ENCODE data around the gene HCN1.

DNA sequence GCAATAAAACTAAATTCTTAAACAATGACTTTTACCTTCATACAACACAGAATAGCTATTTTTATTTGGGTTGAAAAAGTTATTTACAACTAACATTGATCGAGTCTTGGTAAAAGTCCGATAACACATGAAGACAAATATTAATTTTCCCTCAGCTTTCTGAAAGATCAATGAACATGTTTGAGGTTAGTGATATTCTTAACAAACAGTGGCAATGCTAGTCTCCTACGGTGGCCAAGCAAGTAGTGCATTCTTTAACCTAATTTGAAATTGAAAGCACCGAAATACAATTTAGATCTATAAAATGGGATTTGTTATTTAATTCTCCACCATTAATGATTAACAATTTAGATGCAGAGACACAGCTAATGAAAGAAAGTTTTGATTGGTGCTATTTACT lies 435.1 kb downstream of the HCN1 start:
- TF ChIP-seq, protein P1, sequence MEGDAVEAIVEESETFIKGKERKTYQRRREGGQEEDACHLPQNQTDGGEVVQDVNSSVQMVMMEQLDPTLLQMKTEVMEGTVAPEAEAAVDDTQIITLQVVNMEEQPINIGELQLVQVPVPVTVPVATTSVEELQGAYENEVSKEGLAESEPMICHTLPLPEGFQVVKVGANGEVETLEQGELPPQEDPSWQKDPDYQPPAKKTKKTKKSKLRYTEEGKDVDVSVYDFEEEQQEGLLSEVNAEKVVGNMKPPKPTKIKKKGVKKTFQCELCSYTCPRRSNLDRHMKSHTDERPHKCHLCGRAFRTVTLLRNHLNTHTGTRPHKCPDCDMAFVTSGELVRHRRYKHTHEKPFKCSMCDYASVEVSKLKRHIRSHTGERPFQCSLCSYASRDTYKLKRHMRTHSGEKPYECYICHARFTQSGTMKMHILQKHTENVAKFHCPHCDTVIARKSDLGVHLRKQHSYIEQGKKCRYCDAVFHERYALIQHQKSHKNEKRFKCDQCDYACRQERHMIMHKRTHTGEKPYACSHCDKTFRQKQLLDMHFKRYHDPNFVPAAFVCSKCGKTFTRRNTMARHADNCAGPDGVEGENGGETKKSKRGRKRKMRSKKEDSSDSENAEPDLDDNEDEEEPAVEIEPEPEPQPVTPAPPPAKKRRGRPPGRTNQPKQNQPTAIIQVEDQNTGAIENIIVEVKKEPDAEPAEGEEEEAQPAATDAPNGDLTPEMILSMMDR (IDR thresholded peaks at IDR 0.05): no peak
- TF ChIP-seq POLR2A (IDR thresholded peaks at IDR 0.05): no peak
